ENCODE measurements around the gene MIER2. TPM values are rescaled to one million over a fixed set of nuclear protein-coding genes. Genes with fewer than 3 reads are reported as not detected.

MIER2 gene
- total and polyA plus RNA-seq, 10 of the 15 experiments (the other 5 are each of a cell fraction or from before 2014, with no cell fraction given): 0.48 to 23.6 (median 12.1) TPM

DNA sequence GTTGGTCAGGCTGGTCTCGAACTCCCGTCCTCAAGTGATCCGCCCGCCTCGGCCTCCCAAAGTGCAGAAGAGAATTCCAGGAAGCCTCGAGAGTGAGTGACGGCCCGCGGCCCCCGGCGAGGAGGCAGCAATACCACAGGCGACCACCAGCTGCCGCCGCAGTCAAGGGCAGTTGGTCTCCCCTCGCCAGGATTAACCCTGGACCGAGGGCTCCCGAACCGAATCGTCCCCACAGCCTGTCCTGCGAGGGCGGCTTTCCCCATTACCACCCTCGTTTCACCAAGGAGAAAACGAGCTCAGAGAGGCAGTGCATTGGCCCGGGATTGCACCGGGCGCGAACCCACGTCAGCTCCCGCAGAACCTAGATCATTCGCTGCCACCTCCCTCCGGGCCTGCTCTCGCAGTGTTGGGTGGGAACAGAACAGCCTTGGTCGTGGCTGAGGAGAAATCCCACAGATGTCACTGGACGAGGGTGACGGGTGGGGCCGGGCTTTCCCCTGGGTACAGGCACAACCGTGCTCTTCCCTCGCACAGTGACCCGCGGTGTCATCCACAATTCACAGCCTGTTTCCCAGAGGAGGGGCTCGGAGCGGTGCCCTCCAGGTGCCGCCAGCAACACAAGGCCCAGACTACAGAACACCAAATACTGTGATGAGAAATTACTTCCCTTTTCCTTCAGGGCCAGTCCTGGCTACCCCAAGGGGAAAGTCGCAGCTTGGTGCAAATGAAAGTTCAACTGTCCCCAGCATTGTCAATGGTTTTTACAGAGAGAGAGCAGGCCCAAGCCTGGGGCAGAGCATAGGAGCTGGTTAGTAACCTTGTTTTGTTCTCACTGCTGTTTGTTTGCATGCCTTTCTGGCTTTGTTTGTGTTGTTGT, 39.6 kb upstream of the MIER2 start (continued):
- TF ChIP-seq CEBPB (IDR thresholded peaks at IDR 0.05; ENCODE audit: borderline replicate concordance in 1 of 2, low read depth in 2 of 2, low read length in 2 of 2) (no peak), EP300 (IDR thresholded peaks at IDR 0.05; ENCODE audit: borderline replicate concordance in 1 of 2, control insufficient read depth in 1 of 2, low read depth in 2 of 2, low read length in 2 of 2) (no peak), RAD51 (IDR thresholded peaks at IDR 0.05) (no peak), BACH1 (IDR thresholded peaks at IDR 0.05; ENCODE audit: borderline replicate concordance) (no peak), SP1 (IDR thresholded peaks at IDR 0.05; ENCODE audit: low read depth, low read length) (no peak), POLR2A (IDR thresholded peaks at IDR 0.05; ENCODE audit: low read depth, low read length) (no peak), SIX5 (IDR thresholded peaks at IDR 0.05; ENCODE audit: low read depth, low read length, severe bottlenecking) (no peak), ZBED1 (IDR thresholded peaks at IDR 0.05; ENCODE audit: borderline replicate concordance) (no peak)
- TF ChIP-seq, protein P1, sequence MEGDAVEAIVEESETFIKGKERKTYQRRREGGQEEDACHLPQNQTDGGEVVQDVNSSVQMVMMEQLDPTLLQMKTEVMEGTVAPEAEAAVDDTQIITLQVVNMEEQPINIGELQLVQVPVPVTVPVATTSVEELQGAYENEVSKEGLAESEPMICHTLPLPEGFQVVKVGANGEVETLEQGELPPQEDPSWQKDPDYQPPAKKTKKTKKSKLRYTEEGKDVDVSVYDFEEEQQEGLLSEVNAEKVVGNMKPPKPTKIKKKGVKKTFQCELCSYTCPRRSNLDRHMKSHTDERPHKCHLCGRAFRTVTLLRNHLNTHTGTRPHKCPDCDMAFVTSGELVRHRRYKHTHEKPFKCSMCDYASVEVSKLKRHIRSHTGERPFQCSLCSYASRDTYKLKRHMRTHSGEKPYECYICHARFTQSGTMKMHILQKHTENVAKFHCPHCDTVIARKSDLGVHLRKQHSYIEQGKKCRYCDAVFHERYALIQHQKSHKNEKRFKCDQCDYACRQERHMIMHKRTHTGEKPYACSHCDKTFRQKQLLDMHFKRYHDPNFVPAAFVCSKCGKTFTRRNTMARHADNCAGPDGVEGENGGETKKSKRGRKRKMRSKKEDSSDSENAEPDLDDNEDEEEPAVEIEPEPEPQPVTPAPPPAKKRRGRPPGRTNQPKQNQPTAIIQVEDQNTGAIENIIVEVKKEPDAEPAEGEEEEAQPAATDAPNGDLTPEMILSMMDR (IDR thresholded peaks at IDR 0.05 in 2 of 3, conservative IDR thresholded peaks at IDR 0.05 in 1 of 3; ENCODE audit: control insufficient read depth in 2 of 3, extremely low read depth in 1 of 3, insufficient read depth in 1 of 3, low read depth in 3 of 3, low read length in 3 of 3): peak; percentile 6 to 31 (median 20); a peak in 1 of 6 replicates
- TF ChIP-seq, protein P2, sequence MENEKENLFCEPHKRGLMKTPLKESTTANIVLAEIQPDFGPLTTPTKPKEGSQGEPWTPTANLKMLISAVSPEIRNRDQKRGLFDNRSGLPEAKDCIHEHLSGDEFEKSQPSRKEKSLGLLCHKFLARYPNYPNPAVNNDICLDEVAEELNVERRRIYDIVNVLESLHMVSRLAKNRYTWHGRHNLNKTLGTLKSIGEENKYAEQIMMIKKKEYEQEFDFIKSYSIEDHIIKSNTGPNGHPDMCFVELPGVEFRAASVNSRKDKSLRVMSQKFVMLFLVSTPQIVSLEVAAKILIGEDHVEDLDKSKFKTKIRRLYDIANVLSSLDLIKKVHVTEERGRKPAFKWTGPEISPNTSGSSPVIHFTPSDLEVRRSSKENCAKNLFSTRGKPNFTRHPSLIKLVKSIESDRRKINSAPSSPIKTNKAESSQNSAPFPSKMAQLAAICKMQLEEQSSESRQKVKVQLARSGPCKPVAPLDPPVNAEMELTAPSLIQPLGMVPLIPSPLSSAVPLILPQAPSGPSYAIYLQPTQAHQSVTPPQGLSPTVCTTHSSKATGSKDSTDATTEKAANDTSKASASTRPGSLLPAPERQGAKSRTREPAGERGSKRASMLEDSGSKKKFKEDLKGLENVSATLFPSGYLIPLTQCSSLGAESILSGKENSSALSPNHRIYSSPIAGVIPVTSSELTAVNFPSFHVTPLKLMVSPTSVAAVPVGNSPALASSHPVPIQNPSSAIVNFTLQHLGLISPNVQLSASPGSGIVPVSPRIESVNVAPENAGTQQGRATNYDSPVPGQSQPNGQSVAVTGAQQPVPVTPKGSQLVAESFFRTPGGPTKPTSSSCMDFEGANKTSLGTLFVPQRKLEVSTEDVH (IDR thresholded peaks at IDR 0.05; ENCODE audit: low read depth, partially characterized antibody): no peak
- TF ChIP-seq, protein P3, sequence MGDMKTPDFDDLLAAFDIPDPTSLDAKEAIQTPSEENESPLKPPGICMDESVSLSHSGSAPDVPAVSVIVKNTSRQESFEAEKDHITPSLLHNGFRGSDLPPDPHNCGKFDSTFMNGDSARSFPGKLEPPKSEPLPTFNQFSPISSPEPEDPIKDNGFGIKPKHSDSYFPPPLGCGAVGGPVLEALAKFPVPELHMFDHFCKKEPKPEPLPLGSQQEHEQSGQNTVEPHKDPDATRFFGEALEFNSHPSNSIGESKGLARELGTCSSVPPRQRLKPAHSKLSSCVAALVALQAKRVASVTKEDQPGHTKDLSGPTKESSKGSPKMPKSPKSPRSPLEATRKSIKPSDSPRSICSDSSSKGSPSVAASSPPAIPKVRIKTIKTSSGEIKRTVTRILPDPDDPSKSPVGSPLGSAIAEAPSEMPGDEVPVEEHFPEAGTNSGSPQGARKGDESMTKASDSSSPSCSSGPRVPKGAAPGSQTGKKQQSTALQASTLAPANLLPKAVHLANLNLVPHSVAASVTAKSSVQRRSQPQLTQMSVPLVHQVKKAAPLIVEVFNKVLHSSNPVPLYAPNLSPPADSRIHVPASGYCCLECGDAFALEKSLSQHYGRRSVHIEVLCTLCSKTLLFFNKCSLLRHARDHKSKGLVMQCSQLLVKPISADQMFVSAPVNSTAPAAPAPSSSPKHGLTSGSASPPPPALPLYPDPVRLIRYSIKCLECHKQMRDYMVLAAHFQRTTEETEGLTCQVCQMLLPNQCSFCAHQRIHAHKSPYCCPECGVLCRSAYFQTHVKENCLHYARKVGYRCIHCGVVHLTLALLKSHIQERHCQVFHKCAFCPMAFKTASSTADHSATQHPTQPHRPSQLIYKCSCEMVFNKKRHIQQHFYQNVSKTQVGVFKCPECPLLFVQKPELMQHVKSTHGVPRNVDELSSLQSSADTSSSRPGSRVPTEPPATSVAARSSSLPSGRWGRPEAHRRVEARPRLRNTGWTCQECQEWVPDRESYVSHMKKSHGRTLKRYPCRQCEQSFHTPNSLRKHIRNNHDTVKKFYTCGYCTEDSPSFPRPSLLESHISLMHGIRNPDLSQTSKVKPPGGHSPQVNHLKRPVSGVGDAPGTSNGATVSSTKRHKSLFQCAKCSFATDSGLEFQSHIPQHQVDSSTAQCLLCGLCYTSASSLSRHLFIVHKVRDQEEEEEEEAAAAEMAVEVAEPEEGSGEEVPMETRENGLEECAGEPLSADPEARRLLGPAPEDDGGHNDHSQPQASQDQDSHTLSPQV (IDR thresholded peaks at IDR 0.05): no peak

Data from GM12878 (cell line).